Thyroid gland (tissue), 4 donors: ENCODE results near the gene TAS2R10.

Experiments used
- POLR2A ChIP-seq, 2 donors: fragments of 450-650 bp; IDR thresholded peaks; one replicate each; pipeline ENCODE4 v1.6.1; 2017; ENCODE audit warnings: antibody characterized with exemption in 2 of 2, mild to moderate bottlenecking in 2 of 2, moderate library complexity in 1 of 2
- TF ChIP-seq, protein P1 (sequence below), 6 experiments: fragments of 200-600 bp in 3 of 6; fragments of 450-650 bp in 3 of 6; sonication (generic) in 3 of 6; IDR thresholded peaks; one replicate each; pipeline ENCODE4 v1.5.1; 2016 to 2019; ENCODE audit warnings: antibody characterized with exemption in 6 of 6, mild to moderate bottlenecking in 2 of 6, inconsistent platforms in 1 of 6, moderate library complexity in 1 of 6

- TF ChIP-seq, protein P1, sequence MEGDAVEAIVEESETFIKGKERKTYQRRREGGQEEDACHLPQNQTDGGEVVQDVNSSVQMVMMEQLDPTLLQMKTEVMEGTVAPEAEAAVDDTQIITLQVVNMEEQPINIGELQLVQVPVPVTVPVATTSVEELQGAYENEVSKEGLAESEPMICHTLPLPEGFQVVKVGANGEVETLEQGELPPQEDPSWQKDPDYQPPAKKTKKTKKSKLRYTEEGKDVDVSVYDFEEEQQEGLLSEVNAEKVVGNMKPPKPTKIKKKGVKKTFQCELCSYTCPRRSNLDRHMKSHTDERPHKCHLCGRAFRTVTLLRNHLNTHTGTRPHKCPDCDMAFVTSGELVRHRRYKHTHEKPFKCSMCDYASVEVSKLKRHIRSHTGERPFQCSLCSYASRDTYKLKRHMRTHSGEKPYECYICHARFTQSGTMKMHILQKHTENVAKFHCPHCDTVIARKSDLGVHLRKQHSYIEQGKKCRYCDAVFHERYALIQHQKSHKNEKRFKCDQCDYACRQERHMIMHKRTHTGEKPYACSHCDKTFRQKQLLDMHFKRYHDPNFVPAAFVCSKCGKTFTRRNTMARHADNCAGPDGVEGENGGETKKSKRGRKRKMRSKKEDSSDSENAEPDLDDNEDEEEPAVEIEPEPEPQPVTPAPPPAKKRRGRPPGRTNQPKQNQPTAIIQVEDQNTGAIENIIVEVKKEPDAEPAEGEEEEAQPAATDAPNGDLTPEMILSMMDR (IDR thresholded peaks at IDR 0.05): no peak
- TF ChIP-seq POLR2A (IDR thresholded peaks at IDR 0.05): no peak
Measured at GRCh38 chr12:10855807-10856206, 29.6 kb upstream of the TAS2R10 start.
